Frontal cortex (tissue), 4 donors: ENCODE results near the gene NPTX2. TPM values are rescaled to one million over a fixed set of nuclear protein-coding genes. Genes with fewer than 3 reads are reported as not detected.
A peak's percentile ranks its signal among the peaks of the same experiment; 100 is the strongest.
"Not testable (repeated sequence)": the region's sequence is repeated elsewhere in the genome, so short reads cannot be mapped to it uniquely, and the experiment has no call there.

ENCODE experiments used
- DNase-seq, 2 donors: peaks; one replicate each; pipeline ENCODE4 v3.0.0; 2012; ENCODE audit warnings: low spot score in 2 of 2
- FAIRE-seq: peaks from 2 replicates; lab custom pipeline; 2012; peaks lifted over from hg19 to GRCh38; lab: Jason Lieb, UNC
- total RNA-seq: library from RNA; depleted of rRNA; stranded (reverse); fragments of >200 nt; gene quantifications from one replicate; pipeline ENCODE4 v1.2.3, GENCODE V29; 2014
- donor health status: control.
- donor health status: control.
- donor health status: control.

Gene NPTX2
- total RNA-seq: 6.5 TPM

DNA sequence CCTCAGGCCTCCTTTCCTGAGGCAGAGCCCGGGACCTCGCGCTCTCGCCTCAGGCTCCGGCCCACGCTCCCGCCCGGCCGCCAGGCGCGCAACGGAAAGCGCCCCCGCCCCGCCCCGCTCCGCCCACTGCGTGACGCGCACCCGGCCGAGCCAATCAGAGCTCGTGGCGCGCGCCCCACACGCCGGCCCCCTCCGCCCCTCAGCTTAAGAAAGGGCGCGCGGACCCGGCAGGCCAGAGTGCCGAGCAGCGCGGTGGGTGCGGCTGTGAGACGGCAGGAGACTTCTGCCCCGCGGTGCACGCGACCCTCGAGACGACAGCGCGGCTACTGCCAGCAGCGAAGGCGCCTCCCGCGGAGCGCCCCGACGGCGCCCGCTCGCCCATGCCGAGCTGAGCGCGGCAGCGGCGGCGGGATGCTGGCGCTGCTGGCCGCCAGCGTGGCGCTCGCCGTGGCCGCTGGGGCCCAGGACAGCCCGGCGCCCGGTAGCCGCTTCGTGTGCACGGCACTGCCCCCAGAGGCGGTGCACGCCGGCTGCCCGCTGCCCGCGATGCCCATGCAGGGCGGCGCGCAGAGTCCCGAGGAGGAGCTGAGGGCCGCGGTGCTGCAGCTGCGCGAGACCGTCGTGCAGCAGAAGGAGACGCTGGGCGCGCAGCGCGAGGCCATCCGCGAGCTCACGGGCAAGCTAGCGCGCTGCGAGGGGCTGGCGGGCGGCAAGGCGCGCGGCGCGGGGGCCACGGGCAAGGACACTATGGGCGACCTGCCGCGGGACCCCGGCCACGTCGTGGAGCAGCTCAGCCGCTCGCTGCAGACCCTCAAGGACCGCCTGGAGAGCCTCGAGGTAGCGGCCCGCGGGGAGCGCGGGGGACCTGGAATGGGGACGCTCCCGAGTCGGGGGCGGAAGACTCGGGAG lies at the start of gene NPTX2:
Gene NPTX2, plus strand, starts transcription at position 235 of the 909 bp plus-strand sequence. Its CDS starts 177 bp downstream, at position 412.
- DNase-seq (peak; percentile 76 to 88), FAIRE-seq (no peak)

GRCh38 chr7:98567991-98568390 lies 49.1 kb upstream of the NPTX2 start:
- no peak for FAIRE-seq
- no peak for DNase-seq

- FAIRE-seq (no peak), DNase-seq (no peak)
Observed at GRCh38 chr7:98568891-98569290, 48.2 kb upstream of the NPTX2 start.

DNA sequence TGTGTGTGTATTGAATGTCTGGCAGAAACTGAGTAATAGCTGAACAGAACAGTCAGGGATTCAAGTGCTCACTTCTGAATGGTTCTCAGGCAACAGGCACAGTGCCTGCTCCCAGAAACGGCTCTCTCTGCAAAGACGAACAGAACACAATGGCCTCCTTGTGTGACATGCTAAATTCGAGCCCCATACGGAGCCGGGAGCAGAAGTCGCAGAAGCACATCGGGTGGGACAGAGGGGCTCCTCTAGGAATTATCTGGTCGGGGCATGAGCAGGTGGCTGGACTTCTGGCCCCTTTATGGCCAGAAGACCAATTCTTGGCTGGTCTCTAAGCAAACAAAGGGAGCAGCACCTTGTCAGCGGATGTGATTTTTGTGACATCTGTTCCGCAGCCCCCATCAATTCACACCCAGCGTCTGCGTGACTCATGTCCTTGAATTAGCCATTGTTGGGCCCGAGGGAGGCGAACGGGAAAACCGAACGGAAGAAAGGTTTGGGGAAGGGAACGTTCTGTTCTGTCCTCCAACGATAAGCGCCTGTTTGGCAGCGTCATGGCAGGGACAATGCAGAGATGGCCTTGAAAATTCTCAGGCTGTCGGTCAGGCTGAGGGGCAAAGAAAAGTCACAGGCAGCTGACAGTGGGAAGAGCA lies 47.3 kb upstream of the NPTX2 start:
- peak; percentile 46 to 59 for DNase-seq
- FAIRE-seq: peak; percentile 79

DNA sequence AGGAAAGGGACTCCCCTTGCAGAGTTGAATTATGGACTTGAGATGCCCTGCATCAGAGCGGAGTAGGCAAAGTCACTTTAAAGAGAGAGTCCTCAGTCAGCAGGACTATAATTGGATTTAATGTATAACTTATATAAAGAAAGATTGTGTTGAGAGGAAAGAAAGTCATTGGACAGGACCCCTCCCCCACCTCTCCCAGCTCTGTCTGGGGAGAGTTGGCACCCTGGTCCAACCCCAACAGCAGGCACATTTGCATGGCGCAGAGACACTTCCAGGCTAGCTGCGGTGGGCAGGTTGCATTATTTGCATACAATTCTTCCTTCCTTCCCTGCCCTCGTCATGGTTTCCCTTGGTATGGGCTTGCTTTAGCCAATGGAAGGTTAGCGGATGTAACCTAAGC lies 46.1 kb upstream of the NPTX2 start:
- FAIRE-seq: no peak

DNA sequence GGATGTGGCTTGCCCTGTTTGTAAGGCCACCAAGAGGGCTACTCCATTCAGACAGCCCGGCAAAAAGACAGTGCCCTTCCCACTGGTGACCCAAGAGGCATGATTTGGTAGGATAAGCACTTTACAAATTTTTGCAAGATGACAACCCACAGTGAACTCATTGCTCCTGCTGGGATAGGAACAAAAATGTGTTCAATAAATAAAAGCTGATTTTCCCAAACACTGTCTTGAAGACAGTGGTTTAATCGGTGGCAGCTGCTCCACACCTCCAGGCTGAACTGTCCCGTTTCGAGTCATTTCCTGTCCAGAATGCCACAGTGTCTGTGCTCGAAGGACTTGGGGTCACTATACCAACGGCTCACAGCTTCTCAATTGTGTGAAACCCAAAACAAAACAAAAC lies 45.1 kb upstream of the NPTX2 start:
- DNase-seq (no peak), FAIRE-seq (no peak)

More for the DNA sequence above, 46.1 kb upstream of the NPTX2 start:
- no peak for DNase-seq

GRCh38 chr7:98572716-98573115 lies 44.4 kb upstream of the NPTX2 start:
- not testable (repeated sequence) for DNase-seq, FAIRE-seq

GRCh38 chr7:98573816-98574215 lies 43.3 kb upstream of the NPTX2 start:
- FAIRE-seq: no peak

GRCh38 chr7:98575878-98576277 lies 41.2 kb upstream of the NPTX2 start:
- no peak for DNase-seq
- FAIRE-seq: no peak

More at GRCh38 chr7:98573816-98574215, 43.3 kb upstream of the NPTX2 start:
- DNase-seq: no peak

DNA sequence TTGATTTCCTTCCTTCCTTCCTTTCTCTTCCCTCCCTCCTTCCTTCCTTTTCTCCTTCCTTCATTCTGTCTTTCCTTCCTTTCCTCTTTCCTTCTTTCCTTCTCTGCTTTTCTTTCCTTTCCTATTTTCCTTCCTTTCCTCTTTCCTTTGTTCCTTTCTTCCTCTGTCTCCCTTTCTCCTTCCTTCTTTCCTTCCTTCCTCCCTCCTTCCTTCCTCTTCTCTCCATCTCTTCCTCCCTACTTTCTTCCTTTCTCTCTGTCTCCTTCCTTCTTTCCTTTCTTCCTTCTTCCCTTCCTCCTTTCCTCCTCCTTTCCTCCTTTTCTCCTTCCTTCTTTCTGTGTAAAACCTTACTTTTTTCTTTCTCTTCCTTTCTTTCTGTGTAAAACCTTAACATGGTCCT lies 32.3 kb upstream of the NPTX2 start:
- DNase-seq (no peak), FAIRE-seq (no peak)

DNA sequence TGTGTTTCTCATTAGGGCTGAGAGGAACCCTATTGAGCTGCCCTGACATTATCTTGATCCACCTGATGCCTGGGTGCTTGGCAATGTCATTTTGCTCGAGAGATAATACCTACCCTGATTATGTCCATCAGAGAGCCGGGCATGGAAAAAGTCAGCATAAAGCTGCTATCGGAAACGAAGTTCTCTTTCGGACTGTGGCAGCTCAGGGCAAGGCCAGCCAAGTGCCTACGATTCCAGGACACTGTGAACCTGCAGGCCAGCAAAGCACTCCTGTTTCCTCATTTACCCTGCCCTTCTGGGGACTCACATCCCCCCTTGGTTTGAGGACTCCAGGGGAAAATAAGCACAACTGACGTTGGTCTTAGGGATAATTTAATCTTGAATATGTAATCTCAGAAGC lies 25.2 kb upstream of the NPTX2 start:
- DNase-seq (no peak), FAIRE-seq (no peak)

- FAIRE-seq (no peak), DNase-seq (no peak)
Observed at GRCh38 chr7:98594348-98594747, 22.7 kb upstream of the NPTX2 start.

DNA sequence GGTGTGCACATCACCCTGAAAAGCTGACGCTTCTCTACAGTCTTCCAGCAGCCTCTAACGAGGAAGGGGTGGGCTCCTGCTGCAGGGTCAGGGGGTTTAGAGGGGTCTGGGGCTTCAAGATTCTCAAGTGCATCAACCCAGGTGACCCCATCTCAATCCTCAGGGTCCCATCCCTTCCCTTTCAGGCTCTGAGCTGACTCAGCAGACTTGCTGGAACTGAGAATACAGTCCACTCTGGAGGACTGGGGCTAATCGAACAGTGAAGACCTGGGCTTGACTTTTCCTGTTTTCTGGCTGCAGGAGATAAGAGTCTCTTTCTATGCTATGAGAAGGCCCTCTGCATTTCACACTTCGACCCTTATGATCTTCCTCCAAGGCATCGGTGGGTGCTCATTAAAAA lies 22.3 kb upstream of the NPTX2 start:
- FAIRE-seq: no peak
- no peak for DNase-seq

DNA sequence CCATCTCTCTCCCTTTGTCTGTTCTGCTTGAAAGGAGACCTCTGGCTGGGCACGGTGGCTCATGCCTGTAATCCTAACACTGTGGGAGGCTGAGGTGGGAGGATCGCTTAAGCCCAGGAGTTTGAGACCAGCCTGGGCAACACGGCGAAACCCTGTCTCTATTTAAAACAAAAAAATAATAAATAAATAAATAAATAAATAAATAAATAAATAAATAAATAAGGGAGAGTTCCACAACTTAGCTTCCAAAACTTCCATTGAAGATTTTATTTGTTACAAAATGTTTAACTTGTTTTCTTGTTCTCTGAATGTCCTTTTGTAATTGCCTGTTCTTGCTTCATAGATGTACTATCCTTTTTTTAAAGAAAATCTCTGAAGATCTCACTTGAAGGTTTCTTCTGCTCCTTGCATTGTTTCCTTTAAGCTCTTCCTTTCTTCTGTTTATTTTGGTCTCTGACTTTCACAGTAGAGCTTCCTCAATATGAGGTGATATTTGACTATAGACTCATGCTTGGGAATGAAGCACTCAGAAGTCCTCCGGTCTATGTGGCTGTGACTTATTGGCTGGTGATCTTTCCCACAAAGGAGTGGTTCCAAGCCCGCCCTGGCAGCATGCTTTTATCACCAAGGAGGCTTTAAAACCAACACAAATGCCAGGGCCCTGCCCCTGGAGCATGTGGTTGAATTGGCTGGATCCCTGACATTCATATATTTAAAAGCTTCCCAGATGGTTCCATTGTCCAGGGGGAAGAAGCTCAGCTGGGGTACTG lies 18.1 kb upstream of the NPTX2 start:
- DNase-seq (no peak), FAIRE-seq (no peak)

GRCh38 chr7:98599886-98600285 lies 17.2 kb upstream of the NPTX2 start:
- FAIRE-seq: no peak
- no peak for DNase-seq

- DNase-seq: no peak
- no peak for FAIRE-seq
Observed at GRCh38 chr7:98602755-98603398, 14.2 kb upstream of the NPTX2 start.

DNA sequence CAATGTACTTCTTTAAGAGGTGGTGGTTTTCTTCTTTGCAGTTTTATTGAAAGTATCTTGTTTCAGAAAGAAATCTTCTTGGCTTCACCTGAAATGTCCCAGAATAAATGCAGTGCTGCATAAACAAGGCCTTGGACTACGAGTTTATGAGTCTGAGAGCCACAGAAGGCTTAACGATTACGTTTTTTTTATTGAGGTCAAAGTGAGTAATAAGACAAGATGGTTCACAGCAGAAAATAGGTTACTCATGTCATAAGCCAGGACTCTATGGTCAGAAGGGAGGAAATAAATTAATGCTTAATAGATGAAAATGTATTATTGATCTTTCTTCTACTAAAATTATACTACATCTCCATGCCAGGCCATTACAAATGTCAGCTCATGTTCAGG lies 13.7 kb upstream of the NPTX2 start:
- FAIRE-seq (no peak), DNase-seq (no peak)

DNA sequence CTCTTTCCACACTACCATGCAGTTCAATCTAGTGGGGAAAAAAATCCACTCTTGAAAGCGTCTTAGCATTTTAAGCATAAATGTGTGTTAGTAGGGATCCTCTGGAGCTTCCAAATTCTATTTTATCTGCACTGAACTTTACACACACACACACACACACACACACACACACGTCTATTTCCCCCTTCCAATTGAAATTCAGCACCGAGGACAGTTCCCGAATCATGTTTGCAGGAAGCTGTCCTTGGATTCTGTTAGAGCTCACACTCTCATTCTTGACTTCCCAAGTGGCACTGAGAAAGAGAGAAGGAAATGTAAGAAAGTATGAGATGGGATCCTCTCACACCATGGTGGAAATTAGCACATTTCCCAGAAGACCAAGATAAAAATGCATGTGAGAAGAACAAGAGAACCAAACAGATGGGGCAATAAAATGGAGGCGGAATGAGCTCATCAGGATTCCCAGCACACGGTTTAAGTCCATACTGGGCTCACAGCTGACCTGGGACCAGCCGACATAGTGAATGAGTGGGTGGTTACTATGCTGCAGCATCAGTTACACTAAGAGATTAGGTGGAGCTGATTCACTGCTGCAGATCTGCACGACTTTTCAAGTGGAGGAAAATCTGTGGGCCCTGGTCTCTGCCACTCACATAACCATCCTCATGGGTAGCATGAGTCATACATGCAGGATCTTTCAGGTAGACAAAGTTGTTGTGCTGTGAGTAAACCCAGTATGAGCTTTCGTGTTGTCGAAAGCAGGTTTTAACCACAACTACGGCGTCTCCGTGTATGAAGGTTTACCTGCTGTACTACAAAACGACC lies 3.3 kb upstream of the NPTX2 start:
- no peak for FAIRE-seq
- DNase-seq: no peak

DNA sequence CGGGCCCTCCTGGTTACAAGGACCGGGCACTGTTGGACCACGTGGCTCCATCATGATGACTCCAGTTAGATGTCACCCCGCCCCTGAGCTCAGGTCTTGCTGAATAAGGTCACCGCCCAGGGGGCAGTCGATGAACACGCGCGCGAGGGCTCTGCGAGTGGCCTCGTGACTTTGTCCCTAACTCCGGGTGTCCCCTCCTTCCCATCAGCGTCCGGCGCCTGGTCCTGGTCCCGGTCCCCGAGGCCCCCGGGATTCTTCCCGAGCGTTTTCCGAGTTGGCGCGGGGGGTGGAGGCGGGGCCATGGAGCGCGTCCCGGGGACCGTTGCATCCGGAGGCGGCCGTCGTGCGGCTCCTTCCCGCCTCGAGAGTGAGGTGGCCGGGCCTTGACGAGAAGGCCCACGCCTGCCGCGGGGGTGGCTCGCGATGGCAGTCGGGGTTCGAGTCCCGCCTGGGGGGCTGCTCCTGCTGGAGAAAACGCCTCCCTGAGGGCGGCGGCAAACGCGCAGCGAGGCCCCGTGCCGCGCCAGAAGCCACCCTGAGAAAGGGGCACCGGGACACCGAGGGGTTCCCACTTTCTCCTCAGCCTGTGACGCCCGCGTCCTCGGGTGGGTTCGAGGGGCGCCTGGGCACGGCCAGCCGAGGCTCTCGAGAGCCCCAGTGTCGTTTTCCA lies 569 bp upstream of the NPTX2 start:
- no peak for FAIRE-seq
- no peak for DNase-seq
